Measurements from ENCODE around the gene RBKS. TPM values are rescaled to one million over a fixed set of nuclear protein-coding genes. Genes with fewer than 3 reads are reported as not detected.

Gene RBKS
- total and polyA plus RNA-seq, 4 donors, result 3.5 to 5.0 (median 3.8) TPM

DNA sequence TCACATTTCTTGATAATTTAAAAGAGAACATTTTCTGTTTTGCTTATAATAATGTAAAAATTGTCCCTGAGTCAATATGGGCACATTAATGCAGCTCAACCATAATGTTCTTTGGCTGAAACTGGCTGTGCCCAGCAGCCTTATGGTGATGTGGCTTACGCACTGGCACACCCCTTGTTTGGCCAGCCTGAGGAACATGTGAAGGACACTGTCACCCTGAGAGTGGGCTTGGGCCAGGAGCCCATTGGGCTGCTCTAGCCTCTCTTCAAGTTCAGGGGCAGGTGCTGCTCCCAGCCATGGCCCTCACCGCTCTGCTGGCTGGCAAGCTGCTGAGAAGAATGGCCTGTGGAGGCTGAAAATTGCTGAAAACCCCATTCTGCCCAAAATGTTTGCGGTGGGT is 81.2 kb downstream of the RBKS start:
- H3K4me1 ChIP-seq (ENCODE audit: control insufficient read depth, insufficient read depth, low read length), result no peaks in the 10 kb centered on the region
- DNase-seq (ENCODE audit: low read depth in 4 of 6, low spot score in 6 of 6), result no peak
- no peaks in the 10 kb centered on the region for H3K9me3 ChIP-seq (ENCODE audit: control insufficient read depth, insufficient read depth, low read length)
- no peaks in the 10 kb centered on the region for H3K27me3 ChIP-seq (ENCODE audit: control insufficient read depth, insufficient read depth, low read length)
- H3K27ac ChIP-seq (ENCODE audit: low read depth, low read length), result peak overlapping the region; percentile 8
- H3K36me3 ChIP-seq (ENCODE audit: control insufficient read depth, insufficient read depth, low read length), result no peaks in the 10 kb centered on the region
- WGBS (ENCODE audit: insufficient coverage), result 82% methylated on average over 1 of the region's 3 CpGs
- H3K4me3 ChIP-seq (ENCODE audit: low read depth, low read length), result no peak overlapping the region

- no peak overlapping the region for H3K27ac ChIP-seq (ENCODE audit: low read depth, low read length)
- no peaks in the 10 kb centered on the region for H3K27me3 ChIP-seq (ENCODE audit: control insufficient read depth, insufficient read depth, low read length)
- H3K4me1 ChIP-seq (ENCODE audit: control insufficient read depth, insufficient read depth, low read length), result no peaks in the 10 kb centered on the region
- H3K9me3 ChIP-seq (ENCODE audit: control insufficient read depth, insufficient read depth, low read length), result no peaks in the 10 kb centered on the region
- DNase-seq (ENCODE audit: low read depth in 4 of 6, low spot score in 6 of 6), result no peak
- no peak overlapping the region for H3K4me3 ChIP-seq (ENCODE audit: low read depth, low read length)
- H3K36me3 ChIP-seq (ENCODE audit: control insufficient read depth, insufficient read depth, low read length), result no peaks in the 10 kb centered on the region
- 67% methylated on average over 1 of the region's 2 CpGs for WGBS (ENCODE audit: insufficient coverage)
These were observed 81.8 kb downstream of the RBKS start for GRCh38 chr2:27808418-27808817.

DNA sequence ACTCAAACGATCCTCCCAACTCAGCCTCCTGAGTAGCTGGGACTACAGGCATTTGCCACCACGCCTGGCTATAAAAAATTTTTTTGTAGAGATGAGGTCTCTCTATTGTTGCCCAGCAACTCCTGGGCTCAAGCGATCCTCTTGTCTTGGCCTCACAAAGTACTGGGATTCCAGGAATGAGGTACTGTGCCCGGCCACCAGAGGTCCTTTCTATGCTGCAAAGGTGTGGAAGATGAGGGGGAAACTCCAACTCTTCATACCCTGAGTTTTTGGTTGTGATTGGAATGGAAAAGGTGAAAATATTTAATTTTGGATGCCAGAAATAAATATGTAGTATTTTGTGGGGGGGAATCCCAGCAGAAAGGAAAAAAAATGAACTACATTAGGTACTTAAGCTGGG is 82.7 kb downstream of the RBKS start:
- Histone ChIP-seq H3K4me3 (ENCODE audit: low read depth, low read length) (no peak overlapping the region), H3K27me3 (ENCODE audit: control insufficient read depth, insufficient read depth, low read length) (no peaks in the 10 kb centered on the region), H3K9me3 (ENCODE audit: control insufficient read depth, insufficient read depth, low read length) (no peaks in the 10 kb centered on the region), H3K36me3 (ENCODE audit: control insufficient read depth, insufficient read depth, low read length) (no peaks in the 10 kb centered on the region), H3K4me1 (ENCODE audit: control insufficient read depth, insufficient read depth, low read length) (no peaks in the 10 kb centered on the region), H3K27ac (ENCODE audit: low read depth, low read length) (no peak overlapping the region)
- WGBS (ENCODE audit: insufficient coverage), result 49% methylated on average over 3 of the region's 4 CpGs
- peak in 1 of 6 donors; percentile 19 for DNase-seq (ENCODE audit: low read depth in 4 of 6, low spot score in 6 of 6)

- no peak overlapping the region for H3K4me3 ChIP-seq (ENCODE audit: low read depth, low read length)
- 100% methylated on average over 1 of the region's 5 CpGs for WGBS (ENCODE audit: insufficient coverage)
- H3K27me3 ChIP-seq (ENCODE audit: control insufficient read depth, insufficient read depth, low read length), result no peaks in the 10 kb centered on the region
These were observed 83.7 kb downstream of the RBKS start for GRCh38 chr2:27806311-27807059.

GRCh38 chr2:27805180-27805579 is 85.0 kb downstream of the RBKS start:
- WGBS (ENCODE audit: insufficient coverage), result 71% methylated on average over 2 of the region's 3 CpGs
- Histone ChIP-seq H3K4me3 (ENCODE audit: low read depth, low read length) (no peak overlapping the region), H3K4me1 (ENCODE audit: control insufficient read depth, insufficient read depth, low read length) (peaks cover 3% of the 10 kb centered on the region), H3K27me3 (ENCODE audit: control insufficient read depth, insufficient read depth, low read length) (no peaks in the 10 kb centered on the region), H3K9me3 (ENCODE audit: control insufficient read depth, insufficient read depth, low read length) (no peaks in the 10 kb centered on the region), H3K27ac (ENCODE audit: low read depth, low read length) (no peak overlapping the region), H3K36me3 (ENCODE audit: control insufficient read depth, insufficient read depth, low read length) (no peaks in the 10 kb centered on the region)
- no peak for DNase-seq (ENCODE audit: low read depth in 4 of 6, low spot score in 6 of 6)

More at GRCh38 chr2:27806311-27807059, 83.7 kb downstream of the RBKS start:
- no peaks in the 10 kb centered on the region for H3K9me3 ChIP-seq (ENCODE audit: control insufficient read depth, insufficient read depth, low read length)
- no peaks in the 10 kb centered on the region for H3K4me1 ChIP-seq (ENCODE audit: control insufficient read depth, insufficient read depth, low read length)
- DNase-seq (ENCODE audit: low read depth in 4 of 6, low spot score in 6 of 6), result no peak
- no peaks in the 10 kb centered on the region for H3K36me3 ChIP-seq (ENCODE audit: control insufficient read depth, insufficient read depth, low read length)
- H3K27ac ChIP-seq (ENCODE audit: low read depth, low read length), result no peak overlapping the region

DNA sequence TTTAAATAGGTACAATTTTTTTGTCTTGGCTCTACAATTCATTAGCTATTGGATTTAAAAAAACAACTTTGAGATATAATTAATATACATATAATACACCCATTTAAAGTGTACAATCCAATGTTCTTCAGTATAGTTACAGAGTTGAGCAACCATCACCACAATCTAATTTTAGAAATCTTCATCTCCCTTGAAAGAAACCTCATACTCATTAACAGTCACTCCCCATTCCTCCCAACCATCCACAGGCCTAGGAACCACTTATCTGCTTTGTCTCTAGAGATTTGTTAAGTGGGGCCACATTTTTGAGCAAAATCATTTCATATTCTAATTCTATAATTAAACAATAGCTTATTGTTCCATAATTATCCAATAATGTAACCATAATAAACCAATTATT is 86.0 kb downstream of the RBKS start:
- Histone ChIP-seq H3K27ac (ENCODE audit: low read depth, low read length) (no peak overlapping the region), H3K4me3 (ENCODE audit: low read depth, low read length) (no peak overlapping the region), H3K36me3 (ENCODE audit: control insufficient read depth, insufficient read depth, low read length) (no peaks in the 10 kb centered on the region), H3K27me3 (ENCODE audit: control insufficient read depth, insufficient read depth, low read length) (no peaks in the 10 kb centered on the region), H3K4me1 (ENCODE audit: control insufficient read depth, insufficient read depth, low read length) (peaks cover 7% of the 10 kb centered on the region), H3K9me3 (ENCODE audit: control insufficient read depth, insufficient read depth, low read length) (no peaks in the 10 kb centered on the region)
- DNase-seq (ENCODE audit: low read depth in 4 of 6, low spot score in 6 of 6), result no peak

DNA sequence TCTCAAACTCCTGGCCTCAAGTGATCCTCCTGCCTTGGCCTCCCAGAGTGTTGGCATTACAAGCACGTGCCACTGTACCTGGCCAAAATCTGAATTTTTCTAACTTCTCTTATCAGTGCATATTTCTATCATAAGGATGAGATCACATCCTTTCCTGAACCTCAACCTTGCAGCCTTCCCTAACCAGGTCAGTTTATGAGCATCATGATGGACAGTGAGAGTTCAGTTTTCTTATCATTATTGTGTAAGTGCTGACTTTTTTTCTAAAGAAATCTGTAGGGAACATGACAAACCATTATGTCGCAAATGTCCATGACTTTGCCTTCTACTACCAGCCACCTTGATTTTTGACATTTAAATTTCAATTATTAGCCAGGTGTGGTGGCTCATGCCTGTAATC is 87.1 kb downstream of the RBKS start:
- Histone ChIP-seq H3K4me3 (ENCODE audit: low read depth, low read length) (no peak overlapping the region), H3K4me1 (ENCODE audit: control insufficient read depth, insufficient read depth, low read length) (peaks cover 10% of the 10 kb centered on the region), H3K36me3 (ENCODE audit: control insufficient read depth, insufficient read depth, low read length) (peaks cover 3% of the 10 kb centered on the region), H3K9me3 (ENCODE audit: control insufficient read depth, insufficient read depth, low read length) (no peaks in the 10 kb centered on the region), H3K27me3 (ENCODE audit: control insufficient read depth, insufficient read depth, low read length) (no peaks in the 10 kb centered on the region), H3K27ac (ENCODE audit: low read depth, low read length) (no peak overlapping the region)
- 100% methylated on average over 1 of the region's 2 CpGs for WGBS (ENCODE audit: insufficient coverage)
- no peak for DNase-seq (ENCODE audit: low read depth in 4 of 6, low spot score in 6 of 6)

DNA sequence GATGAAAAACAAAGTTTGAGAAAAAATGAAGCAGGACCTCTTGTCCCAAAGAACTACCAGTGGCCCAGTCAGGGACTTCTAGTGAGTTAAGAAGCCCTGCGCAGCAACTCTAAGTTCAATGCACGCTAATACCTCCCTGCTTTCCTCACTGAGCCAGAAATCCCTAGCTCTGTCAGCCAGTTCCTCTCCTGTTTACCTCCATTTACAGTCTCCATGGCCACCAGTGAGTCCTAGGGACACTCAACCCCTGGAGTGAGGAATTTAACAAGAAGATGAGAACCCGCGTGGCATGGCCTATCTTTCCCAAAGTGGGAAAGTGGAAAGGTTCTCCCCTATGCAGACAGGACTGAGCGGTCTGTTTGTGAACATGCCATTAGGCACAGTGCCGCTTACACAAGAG is 87.6 kb downstream of the RBKS start:
- H3K4me3 ChIP-seq (ENCODE audit: low read depth, low read length), result no peak overlapping the region
- H3K4me1 ChIP-seq (ENCODE audit: control insufficient read depth, insufficient read depth, low read length), result peaks cover 10% of the 10 kb centered on the region
- WGBS (ENCODE audit: insufficient coverage), result 88% methylated on average over 3 of the region's 6 CpGs
- peaks cover 3% of the 10 kb centered on the region for H3K36me3 ChIP-seq (ENCODE audit: control insufficient read depth, insufficient read depth, low read length)
- DNase-seq (ENCODE audit: low read depth in 4 of 6, low spot score in 6 of 6), result no peak
- H3K27me3 ChIP-seq (ENCODE audit: control insufficient read depth, insufficient read depth, low read length), result no peaks in the 10 kb centered on the region
- H3K27ac ChIP-seq (ENCODE audit: low read depth, low read length), result no peak overlapping the region
- H3K9me3 ChIP-seq (ENCODE audit: control insufficient read depth, insufficient read depth, low read length), result no peaks in the 10 kb centered on the region

GRCh38 chr2:27800856-27801255 is 89.3 kb downstream of the RBKS start:
- Histone ChIP-seq H3K4me1 (ENCODE audit: control insufficient read depth, insufficient read depth, low read length) (peaks cover 10% of the 10 kb centered on the region), H3K36me3 (ENCODE audit: control insufficient read depth, insufficient read depth, low read length) (peaks cover 3% of the 10 kb centered on the region), H3K4me3 (ENCODE audit: low read depth, low read length) (no peak overlapping the region), H3K27ac (ENCODE audit: low read depth, low read length) (no peak overlapping the region), H3K9me3 (ENCODE audit: control insufficient read depth, insufficient read depth, low read length) (no peaks in the 10 kb centered on the region), H3K27me3 (ENCODE audit: control insufficient read depth, insufficient read depth, low read length) (no peaks in the 10 kb centered on the region)
- WGBS (ENCODE audit: insufficient coverage), result 80% methylated on average over 6 of the region's 6 CpGs
- DNase-seq (ENCODE audit: low read depth in 4 of 6, low spot score in 6 of 6), result no peak

DNA sequence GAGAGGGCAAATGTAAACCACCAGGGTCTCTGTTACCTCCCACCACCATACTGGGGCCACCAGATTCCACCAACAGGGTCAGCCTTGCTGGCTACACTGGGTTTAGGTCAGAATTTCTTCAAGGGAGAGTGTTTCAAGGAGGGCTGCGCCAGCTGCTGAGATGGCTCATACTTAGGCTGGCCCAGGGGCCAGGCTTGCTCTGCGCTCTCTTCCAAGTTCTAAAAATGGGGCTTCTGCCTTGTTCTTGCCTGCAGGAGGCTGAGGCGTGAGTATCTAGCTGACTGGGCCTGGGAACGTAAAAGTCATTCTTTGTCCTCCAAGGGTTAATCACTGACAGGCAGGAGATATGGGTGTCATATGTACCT is 90.6 kb downstream of the RBKS start:
- Histone ChIP-seq H3K27ac (ENCODE audit: low read depth, low read length) (peak overlapping the region; percentile 42), H3K4me1 (ENCODE audit: control insufficient read depth, insufficient read depth, low read length) (peaks cover 10% of the 10 kb centered on the region), H3K4me3 (ENCODE audit: low read depth, low read length) (no peak overlapping the region), H3K9me3 (ENCODE audit: control insufficient read depth, insufficient read depth, low read length) (no peaks in the 10 kb centered on the region), H3K36me3 (ENCODE audit: control insufficient read depth, insufficient read depth, low read length) (peaks cover 3% of the 10 kb centered on the region), H3K27me3 (ENCODE audit: control insufficient read depth, insufficient read depth, low read length) (no peaks in the 10 kb centered on the region)
- DNase-seq (ENCODE audit: low read depth in 4 of 6, low spot score in 6 of 6), result no peak
- 95% methylated on average over 4 of the region's 4 CpGs for WGBS (ENCODE audit: insufficient coverage)

All from spinal cord (tissue), 10 donors.